HepG2 (cell line): Measurements from ENCODE around the gene EHBP1.

Source experiments
- GATAD1 ChIP-seq: IDR thresholded peaks from 2 replicates; pipeline ENCODE4 v1.6.1; 2016; ENCODE audit warnings: missing genetic modification reagents, missing compliant biosample characterization
- HMGXB4 ChIP-seq, 2 experiments: sonication (generic) in 1 of 2; formaldehyde crosslinking in 1 of 2; IDR thresholded peaks; 2 replicates each; pipeline versions ENCODE4 v1.4.0 to v1.6.1; 2018 to 2020; ENCODE audit warnings: missing genetic modification reagents in 2 of 2, borderline replicate concordance in 1 of 2, low read depth in 1 of 2, mild to moderate bottlenecking in 1 of 2, missing biosample characterization in 1 of 2

GRCh38 chr2:62801110-62801509 is 95.6 kb downstream of the EHBP1 start:
- TF ChIP-seq HMGXB4 (CRISPR knock-in tag; IDR thresholded peaks at IDR 0.05; ENCODE audit: borderline replicate concordance in 1 of 2, low read depth in 1 of 2) = no peak
- no peak for TF ChIP-seq GATAD1 (CRISPR knock-in tag)
